Neutrophil (primary cell): ENCODE results near the gene AK1.

Experiments used
- H3K27ac ChIP-seq: fragments of 200-600 bp; sonication (generic); 2 replicates; pipeline ENCODE4 v1.5.1; 2016; ENCODE audit warnings: mild to moderate bottlenecking, moderate library complexity
- H3K27me3 ChIP-seq: fragments of 200-600 bp; sonication (generic); 2 replicates; pipeline ENCODE4 v1.6.0; 2016; ENCODE audit warnings: mild to moderate bottlenecking
- H3K36me3 ChIP-seq: fragments of 200-600 bp; sonication (generic); 2 replicates; pipeline ENCODE4 v1.5.1; 2017
- H3K4me1 ChIP-seq, 2 experiments: fragments of 200-600 bp in 1 of 2; sonication (generic) in 1 of 2; 1 replicate in 1 of 2; 2 replicates in 1 of 2; pipeline versions ENCODE4 v1.5.1 to v1.6.1; 2013 to 2016; ENCODE audit warnings: low read depth in 1 of 2, low read length in 1 of 2, mild to moderate bottlenecking in 1 of 2, moderate library complexity in 1 of 2; ENCODE audit not compliant: control insufficient read depth in 1 of 2, insufficient read depth in 1 of 2
- H3K4me3 ChIP-seq, 2 experiments: fragments of 200-600 bp in 1 of 2; sonication (generic) in 1 of 2; 1 replicate in 1 of 2; 2 replicates in 1 of 2; pipeline ENCODE4 v1.5.1; 2013 to 2016; ENCODE audit warnings: low read depth in 1 of 2, low read length in 1 of 2, mild to moderate bottlenecking in 1 of 2, moderate library complexity in 1 of 2
- H3K9me3 ChIP-seq: fragments of 200-600 bp; sonication (generic); 2 replicates; pipeline ENCODE4 v1.5.1; 2016
- TF ChIP-seq, protein P1 (sequence below): fragments of 200-600 bp; sonication (generic); IDR thresholded peaks from 2 replicates; pipeline ENCODE4 v1.5.1; 2016; ENCODE audit warnings: antibody characterized with exemption

Gene AK1

DNA sequence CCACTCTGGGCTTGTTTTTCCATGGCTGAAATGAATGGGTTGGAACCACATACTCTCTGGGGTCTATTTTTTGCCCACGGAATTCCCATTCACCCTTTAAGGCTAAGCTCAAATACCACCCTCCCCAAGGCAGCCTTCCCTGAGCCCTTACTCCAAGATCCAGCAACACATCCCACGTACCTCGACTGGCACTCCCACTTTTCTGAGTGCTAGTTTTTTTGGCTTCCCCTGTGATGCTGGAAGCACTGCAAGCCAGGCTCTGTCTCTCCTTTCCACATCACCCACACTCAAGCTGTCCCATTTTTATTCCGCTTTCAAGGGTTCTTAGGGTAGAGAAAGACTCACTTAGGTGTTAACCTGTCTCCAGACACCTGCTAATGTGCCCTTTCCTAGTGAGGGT, 15.9 kb upstream of the AK1 start:
- no peaks in the 10 kb centered on the region for H3K9me3 ChIP-seq
- no peak overlapping the region for H3K4me3 ChIP-seq
- no peak overlapping the region for H3K27ac ChIP-seq
- peaks cover 3 to 4% of the 10 kb centered on the region in 2 experiments for H3K4me1 ChIP-seq
- H3K36me3 ChIP-seq, result no peaks in the 10 kb centered on the region
- peaks cover 8% of the 10 kb centered on the region for H3K27me3 ChIP-seq
- TF ChIP-seq, protein P1, sequence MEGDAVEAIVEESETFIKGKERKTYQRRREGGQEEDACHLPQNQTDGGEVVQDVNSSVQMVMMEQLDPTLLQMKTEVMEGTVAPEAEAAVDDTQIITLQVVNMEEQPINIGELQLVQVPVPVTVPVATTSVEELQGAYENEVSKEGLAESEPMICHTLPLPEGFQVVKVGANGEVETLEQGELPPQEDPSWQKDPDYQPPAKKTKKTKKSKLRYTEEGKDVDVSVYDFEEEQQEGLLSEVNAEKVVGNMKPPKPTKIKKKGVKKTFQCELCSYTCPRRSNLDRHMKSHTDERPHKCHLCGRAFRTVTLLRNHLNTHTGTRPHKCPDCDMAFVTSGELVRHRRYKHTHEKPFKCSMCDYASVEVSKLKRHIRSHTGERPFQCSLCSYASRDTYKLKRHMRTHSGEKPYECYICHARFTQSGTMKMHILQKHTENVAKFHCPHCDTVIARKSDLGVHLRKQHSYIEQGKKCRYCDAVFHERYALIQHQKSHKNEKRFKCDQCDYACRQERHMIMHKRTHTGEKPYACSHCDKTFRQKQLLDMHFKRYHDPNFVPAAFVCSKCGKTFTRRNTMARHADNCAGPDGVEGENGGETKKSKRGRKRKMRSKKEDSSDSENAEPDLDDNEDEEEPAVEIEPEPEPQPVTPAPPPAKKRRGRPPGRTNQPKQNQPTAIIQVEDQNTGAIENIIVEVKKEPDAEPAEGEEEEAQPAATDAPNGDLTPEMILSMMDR, result no peak

DNA sequence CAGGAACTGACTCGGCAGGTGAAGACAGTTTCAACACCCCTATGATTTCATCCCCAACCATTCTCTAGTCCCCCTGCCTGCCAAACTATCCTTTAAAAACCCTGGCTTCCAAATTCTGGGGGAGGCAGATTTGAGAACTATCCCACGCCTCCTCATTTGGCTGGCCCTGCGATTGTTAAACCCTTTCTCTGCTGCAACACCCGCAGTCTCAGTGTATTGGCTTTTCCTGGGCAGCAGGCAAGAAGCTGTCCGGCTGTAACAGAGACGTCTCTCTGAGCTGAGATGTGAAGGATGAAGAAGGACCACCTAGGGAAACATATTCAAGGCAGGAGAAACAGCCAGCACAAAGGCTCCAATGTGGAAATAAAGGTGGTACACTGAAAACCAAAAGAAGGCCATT, 15.4 kb upstream of the AK1 start:
- Histone ChIP-seq H3K27me3 (peaks cover 2% of the 10 kb centered on the region), H3K4me3 (no peak overlapping the region), H3K36me3 (no peaks in the 10 kb centered on the region), H3K27ac (no peak overlapping the region), H3K4me1 (peaks cover 3% of the 10 kb centered on the region in 2 experiments), H3K9me3 (no peaks in the 10 kb centered on the region)
- TF ChIP-seq, protein P1, result no peak

DNA sequence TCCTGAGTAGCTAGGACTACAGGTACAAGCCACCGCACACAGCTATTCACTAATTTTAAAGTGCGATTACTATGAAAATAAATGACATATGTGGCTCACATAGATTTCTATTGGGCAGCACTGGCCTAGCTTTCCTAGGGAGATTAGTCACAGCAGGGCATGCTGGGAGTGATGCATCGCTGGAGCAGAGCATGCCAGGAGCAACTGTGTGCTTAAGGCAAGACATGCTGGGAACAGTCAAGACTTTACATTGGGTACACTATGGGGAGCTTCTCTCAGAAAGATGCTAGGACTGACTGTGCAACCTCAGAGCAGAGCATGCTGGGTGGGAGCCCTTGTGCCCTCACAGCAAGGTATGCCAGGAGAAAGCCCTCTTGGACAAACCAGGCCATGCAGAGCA, 12.6 kb upstream of the AK1 start:
- TF ChIP-seq, protein P1, result no peak
- no peaks in the 10 kb centered on the region for H3K9me3 ChIP-seq
- no peak overlapping the region for H3K4me3 ChIP-seq
- no peaks in the 10 kb centered on the region for H3K27me3 ChIP-seq
- no peaks in the 10 kb centered on the region for H3K4me1 ChIP-seq
- H3K36me3 ChIP-seq, result no peaks in the 10 kb centered on the region
- no peak overlapping the region for H3K27ac ChIP-seq

DNA sequence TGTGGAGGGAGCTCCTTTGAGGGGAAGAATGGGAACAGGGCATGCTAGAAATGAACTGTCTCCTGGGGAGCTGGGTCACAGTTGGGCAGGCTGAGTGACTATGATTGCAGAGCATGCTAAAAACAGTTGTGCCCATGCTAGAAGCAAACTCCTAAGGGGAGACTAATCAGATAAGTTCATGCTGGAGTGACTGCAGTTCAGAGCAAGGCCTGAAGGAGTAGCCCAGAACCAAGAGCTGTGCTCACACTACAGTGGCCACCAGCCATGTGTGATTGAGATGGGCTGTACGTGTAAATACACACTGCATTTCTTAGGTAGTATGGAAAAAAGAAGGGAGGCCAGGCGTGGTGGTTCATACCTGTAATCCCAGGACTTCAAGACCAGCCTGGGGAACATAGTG, 10.3 kb upstream of the AK1 start:
- Histone ChIP-seq H3K27ac (no peak overlapping the region), H3K4me3 (no peak overlapping the region), H3K36me3 (no peaks in the 10 kb centered on the region), H3K27me3 (no peaks in the 10 kb centered on the region), H3K9me3 (no peaks in the 10 kb centered on the region), H3K4me1 (no peaks in the 10 kb centered on the region)
- TF ChIP-seq, protein P1, result no peak

DNA sequence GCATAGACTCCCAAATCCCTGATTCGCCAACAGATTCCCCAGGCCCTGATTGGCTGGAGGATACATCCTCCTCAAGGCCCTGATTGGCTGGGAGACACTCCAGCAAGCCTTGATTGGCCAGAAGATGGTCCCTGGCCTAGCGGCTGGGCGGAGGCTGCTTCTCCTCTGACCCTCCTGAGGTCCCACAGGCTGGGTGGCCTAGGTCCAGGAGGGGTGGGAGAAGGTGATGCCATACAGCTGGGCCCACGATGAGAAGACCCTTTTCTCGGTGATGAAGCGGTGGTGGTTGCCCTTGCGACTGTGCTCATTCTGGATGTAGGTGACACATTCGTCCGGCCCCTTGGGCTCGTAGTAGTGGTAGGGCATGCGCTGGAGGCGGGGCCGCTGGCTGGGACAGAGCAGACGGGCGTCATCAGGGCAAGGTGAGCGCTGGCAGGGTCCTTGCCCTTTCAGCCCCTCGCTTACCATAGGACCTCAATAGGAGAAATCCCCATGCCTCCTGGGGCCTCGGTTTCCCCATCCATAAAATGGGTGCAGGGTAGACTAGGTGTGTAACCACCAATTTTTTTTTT, 9.0 kb upstream of the AK1 start:
- Histone ChIP-seq H3K36me3 (no peaks in the 10 kb centered on the region), H3K4me1 (no peaks in the 10 kb centered on the region), H3K4me3 (no peak overlapping the region), H3K27ac (no peak overlapping the region), H3K27me3 (no peaks in the 10 kb centered on the region), H3K9me3 (no peaks in the 10 kb centered on the region)
- TF ChIP-seq, protein P1, result no peak
